Activated T-cell treated with anti-CD3 and anti-CD28 coated beads, Interleukin-2, amount 50 U/mL, for 48 hours (primary cell): Measurements from ENCODE around the gene H2BW1.
"Not testable (repeated sequence)": the region's sequence is repeated elsewhere in the genome, so short reads cannot be mapped to it uniquely, and the experiment has no call there.

Experiments
- DNase-seq, 2 experiments: peaks; one replicate each; pipeline ENCODE4 v3.0.0-alpha.2; 2020

The H2BW1 gene

GRCh38 chrX:104013606-104014005 is at the start of gene H2BW1:
H2BW1 (minus strand) TSS chrX:104013708; CDS start chrX:104013576, 132 bp downstream.
- no peak for DNase-seq

- not testable (repeated sequence) for DNase-seq
Observed at GRCh38 chrX:104062636-104063035, 49.1 kb upstream of the H2BW1 start.

- not testable (repeated sequence) for DNase-seq
Observed at GRCh38 chrX:104054956-104055355, 41.4 kb upstream of the H2BW1 start.

GRCh38 chrX:104047171-104047570 is 33.7 kb upstream of the H2BW1 start:
- no peak for DNase-seq

- DNase-seq, result no peak
Observed at GRCh38 chrX:104045642-104046041, 32.1 kb upstream of the H2BW1 start.

- no peak for DNase-seq
Observed at GRCh38 chrX:104041003-104041402, 27.5 kb upstream of the H2BW1 start.

GRCh38 chrX:104039689-104040505 is 26.4 kb upstream of the H2BW1 start, which contains the start of gene H2BW2:
H2BW2 (plus strand) TSS chrX:104039956; CDS start chrX:104039995, 39 bp downstream.
- DNase-seq, result no peak

GRCh38 chrX:104018126-104018525 is 4.6 kb upstream of the H2BW1 start:
- no peak for DNase-seq

- not testable (repeated sequence) for DNase-seq
Observed at GRCh38 chrX:104015576-104015975, 2.1 kb upstream of the H2BW1 start.

- DNase-seq, result no peak
Observed at GRCh38 chrX:104013158-104013557, 350 bp downstream of the H2BW1 start.

GRCh38 chrX:104008831-104009230 is 4.7 kb downstream of the H2BW1 start:
- no peak for DNase-seq

GRCh38 chrX:103999234-103999633 is 14.3 kb downstream of the H2BW1 start:
- DNase-seq, result no peak

GRCh38 chrX:103983508-103983907 is 30.0 kb downstream of the H2BW1 start:
- not testable (repeated sequence) for DNase-seq

GRCh38 chrX:103962411-103963278 is 50.9 kb downstream of the H2BW1 start, which contains the start of gene TMSB15B:
TMSB15B (plus strand) TSS chrX:103962627.
- DNase-seq, result not testable (repeated sequence)
